ENCODE measurements around the gene ISG20L2.

- TF ChIP-seq POLR2A (IDR thresholded peaks at IDR 0.05) = no peak
- TF ChIP-seq, protein P1, sequence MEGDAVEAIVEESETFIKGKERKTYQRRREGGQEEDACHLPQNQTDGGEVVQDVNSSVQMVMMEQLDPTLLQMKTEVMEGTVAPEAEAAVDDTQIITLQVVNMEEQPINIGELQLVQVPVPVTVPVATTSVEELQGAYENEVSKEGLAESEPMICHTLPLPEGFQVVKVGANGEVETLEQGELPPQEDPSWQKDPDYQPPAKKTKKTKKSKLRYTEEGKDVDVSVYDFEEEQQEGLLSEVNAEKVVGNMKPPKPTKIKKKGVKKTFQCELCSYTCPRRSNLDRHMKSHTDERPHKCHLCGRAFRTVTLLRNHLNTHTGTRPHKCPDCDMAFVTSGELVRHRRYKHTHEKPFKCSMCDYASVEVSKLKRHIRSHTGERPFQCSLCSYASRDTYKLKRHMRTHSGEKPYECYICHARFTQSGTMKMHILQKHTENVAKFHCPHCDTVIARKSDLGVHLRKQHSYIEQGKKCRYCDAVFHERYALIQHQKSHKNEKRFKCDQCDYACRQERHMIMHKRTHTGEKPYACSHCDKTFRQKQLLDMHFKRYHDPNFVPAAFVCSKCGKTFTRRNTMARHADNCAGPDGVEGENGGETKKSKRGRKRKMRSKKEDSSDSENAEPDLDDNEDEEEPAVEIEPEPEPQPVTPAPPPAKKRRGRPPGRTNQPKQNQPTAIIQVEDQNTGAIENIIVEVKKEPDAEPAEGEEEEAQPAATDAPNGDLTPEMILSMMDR (IDR thresholded peaks at IDR 0.05) = no peak
These were observed 7.4 kb downstream of the ISG20L2 start for GRCh38 chr1:156721131-156721530.
